NK-92 (cell line): ENCODE data around the gene METRN.
"Not testable (repeated sequence)": the region's sequence is repeated elsewhere in the genome, so short reads cannot be mapped to it uniquely, and the experiment has no call there.

Source experiments
- DNase-seq: peaks from one replicate; lab custom pipeline; 2025; ENCODE audit not compliant: unreplicated experiment; lab: John Stamatoyannopoulos, UW

The METRN gene

GRCh38 chr16:708959-709358, 6.0 kb upstream of the METRN start:
- no peak for DNase-seq

- no peak for DNase-seq
These were observed 5.1 kb upstream of the METRN start for GRCh38 chr16:709566-710499.

GRCh38 chr16:710500-711075, 4.3 kb upstream of the METRN start:
- no peak for DNase-seq

- no peak for DNase-seq
These were observed 3.8 kb upstream of the METRN start for GRCh38 chr16:711084-711483.

GRCh38 chr16:711548-712320, 3.2 kb upstream of the METRN start:
- no peak for DNase-seq

- DNase-seq = not testable (repeated sequence)
These were observed 2.1 kb upstream of the METRN start for GRCh38 chr16:712740-713250.

- no peak for DNase-seq
These were observed 839 bp upstream of the METRN start for GRCh38 chr16:714079-714478.

GRCh38 chr16:715477-716199, 720 bp downstream of the METRN start:
- DNase-seq = no peak

- no peak for DNase-seq
These were observed 1.3 kb downstream of the METRN start for GRCh38 chr16:716200-716568.

- DNase-seq = no peak
These were observed 1.9 kb downstream of the METRN start for GRCh38 chr16:716768-717325.

- DNase-seq = no peak
These were observed 2.7 kb downstream of the METRN start for GRCh38 chr16:717450-718245.

- no peak for DNase-seq
These were observed 3.5 kb downstream of the METRN start for GRCh38 chr16:718389-718788.

GRCh38 chr16:718922-719321, 4.0 kb downstream of the METRN start:
- no peak for DNase-seq

- no peak for DNase-seq
These were observed 5.0 kb downstream of the METRN start for GRCh38 chr16:719815-720446.

GRCh38 chr16:720447-720989, 5.6 kb downstream of the METRN start:
- no peak for DNase-seq

GRCh38 chr16:720990-721764, 6.3 kb downstream of the METRN start, which contains the start of gene ANTKMT:
TSS of gene ANTKMT (plus strand) at chr16:721146. CDS start at chr16:721275, 129 bp downstream.
- DNase-seq = no peak

- no peak for DNase-seq
These were observed 7.0 kb downstream of the METRN start for GRCh38 chr16:721765-722540.
